Measurements from ENCODE around the gene TOM1. TPM values are rescaled to one million over a fixed set of nuclear protein-coding genes. Genes with fewer than 3 reads are reported as not detected.

Gene TOM1
- total and polyA plus RNA-seq, 2 of the 13 experiments (the other 11 are each of a cell fraction or from before 2014, with no cell fraction given), result 30.8 to 87.3 TPM

GRCh38 chr22:35310556-35311550 lies 11.2 kb downstream of the TOM1 start (continued):
- TF ChIP-seq KIAA2018 (CRISPR knock-in tag; IDR thresholded peaks at IDR 0.05; ENCODE audit: borderline replicate concordance) (no peak), ZNF782 (CRISPR knock-in tag; IDR thresholded peaks at IDR 0.05; ENCODE audit: borderline replicate concordance) (no peak), ZSCAN21 (CRISPR knock-in tag; IDR thresholded peaks at IDR 0.05; ENCODE audit: borderline replicate concordance) (no peak), ZNF260 (CRISPR knock-in tag; IDR thresholded peaks at IDR 0.05; ENCODE audit: borderline replicate concordance, low read depth) (no peak), HMG20B (CRISPR knock-in tag; conservative IDR thresholded peaks at IDR 0.05) (no peak), SMAD1 (CRISPR knock-in tag; IDR thresholded peaks at IDR 0.05; ENCODE audit: borderline replicate concordance, low read depth) (no peak), ZNF652 (CRISPR knock-in tag; IDR thresholded peaks at IDR 0.05; ENCODE audit: borderline replicate concordance, low read depth) (no peak; the same call in 1 of the 2 replicates), ZNF839 (CRISPR knock-in tag; IDR thresholded peaks at IDR 0.05; ENCODE audit: borderline replicate concordance) (no peak), SP4 (CRISPR knock-in tag; IDR thresholded peaks at IDR 0.05) (no peak), ZNF280B (CRISPR knock-in tag; IDR thresholded peaks at IDR 0.05; ENCODE audit: borderline replicate concordance) (peak; percentile 48; the same call in 1 of the 2 replicates), SMAD9 (CRISPR knock-in tag; IDR thresholded peaks at IDR 0.05) (no peak), ZNF598 (CRISPR knock-in tag; IDR thresholded peaks at IDR 0.05; ENCODE audit: borderline replicate concordance) (0 out of 2 replicates have a peak, but pooled peaks have one; percentile 43), POGK (CRISPR knock-in tag; conservative IDR thresholded peaks at IDR 0.05) (no peak; the same call in 1 of the 2 replicates), RXRB (CRISPR knock-in tag; IDR thresholded peaks at IDR 0.05; ENCODE audit: borderline replicate concordance) (0 out of 2 replicates have a peak, but pooled peaks have one; percentile 40), NRL (CRISPR knock-in tag; IDR thresholded peaks at IDR 0.05; ENCODE audit: borderline replicate concordance) (no peak; the same call in 1 of the 2 replicates)
